MCF 10A (cell line): Measurements from ENCODE around the gene NR5A2. TPM values are rescaled to one million over a fixed set of nuclear protein-coding genes. Genes with fewer than 3 reads are reported as not detected.

Experiments used
- BruUV-seq: library from RNA; stranded (reverse); fragments of 400-500 nt; replicated peaks from 2 replicates; lab custom pipeline; 2021; lab: Mats Ljungman, UMichigan
- CTCF ChIA-PET: fragments of 300-600 bp; sonication (Branson Sonifier 250); formaldehyde crosslinking; extraction: SDS; loops from one replicate; lab custom pipeline; 2021; ENCODE audit warnings: antibody characterized with exemption, inconsistent platforms; lab: Yijun Ruan, JAX
- POLR2A ChIA-PET: fragments of 300-600, 350-650 bp; sonication (Branson Sonifier 250); formaldehyde crosslinking; extraction: SDS; loops from one replicate; lab custom pipeline; 2020; ENCODE audit warnings: antibody characterized with exemption, inconsistent platforms; lab: Yijun Ruan, JAX
- DNase-seq: peaks from one replicate; pipeline ENCODE4 v3.0.0-alpha.2; 2018; ENCODE audit not compliant: unreplicated experiment
- H3K27ac Mint-ChIP-seq: one replicate; pipeline ENCODE4 v1.8.0; 2022; ENCODE audit warnings: mild to moderate bottlenecking, low read depth, mixed read lengths; ENCODE audit not compliant: unreplicated experiment
- H3K27me3 Mint-ChIP-seq: one replicate; pipeline ENCODE4 v1.8.0; 2022; ENCODE audit warnings: mixed read lengths; ENCODE audit not compliant: insufficient read depth, unreplicated experiment
- H3K36me3 Mint-ChIP-seq: one replicate; pipeline ENCODE4 v1.8.0; 2022; ENCODE audit warnings: mild to moderate bottlenecking, moderate library complexity, mixed read lengths; ENCODE audit not compliant: insufficient read depth, unreplicated experiment
- H3K4me1 Mint-ChIP-seq: one replicate; pipeline ENCODE4 v1.8.0; 2022; ENCODE audit warnings: mixed read lengths; ENCODE audit not compliant: insufficient read depth, unreplicated experiment
- H3K4me3 Mint-ChIP-seq: one replicate; pipeline ENCODE4 v1.8.0; 2022; ENCODE audit warnings: mild to moderate bottlenecking, moderate library complexity, mixed read lengths; ENCODE audit not compliant: unreplicated experiment
- H3K9me3 Mint-ChIP-seq: one replicate; pipeline ENCODE4 v1.8.0; 2022; ENCODE audit warnings: mixed read lengths; ENCODE audit not compliant: unreplicated experiment
- intact Hi-C: fragments of 100-400 bp; cut with micrococcal nuclease; formaldehyde crosslinking; loops from 2 replicates; pipeline ENCODE4 v1.14.1; 2022
- total RNA-seq: library from RNA; stranded (reverse); gene quantifications from 2 replicates; pipeline ENCODE4 v1.2.3, GENCODE V29; 2022
- TF ChIP-seq, protein P1 (sequence below): fragments of 200-600 bp; IDR thresholded peaks from one replicate; pipeline ENCODE4 v1.8.0; 2022; ENCODE audit warnings: antibody characterized with exemption, mild to moderate bottlenecking; ENCODE audit not compliant: unreplicated experiment

Gene NR5A2
- total RNA-seq, 1 experiment from 2014 or later = 0.09 TPM

DNA sequence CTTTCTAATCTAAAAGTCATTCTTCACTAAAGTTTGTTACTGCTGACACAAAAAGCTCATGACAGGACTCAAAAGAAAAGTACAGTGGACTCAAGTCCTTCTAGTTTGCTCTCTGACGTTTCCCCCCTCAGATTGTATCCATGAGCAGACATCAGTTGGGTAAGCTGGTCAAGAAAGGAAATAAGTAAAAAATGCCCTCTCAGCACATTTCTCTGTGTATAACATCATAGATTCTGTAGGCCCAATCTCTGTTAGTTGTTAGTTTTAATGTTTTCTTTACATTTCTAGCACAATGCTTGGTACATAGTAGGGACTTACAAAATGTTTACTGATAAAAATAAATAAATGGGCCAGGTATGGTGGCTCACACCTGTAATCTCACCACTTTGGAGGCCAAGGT lies 96.8 kb downstream of the NR5A2 start:
- POLR2A ChIA-PET = interaction anchor here (0.7 kb wide), 1 partner anchor 69 kb away, joined by 3 read pairs; no protein-coding TSS in a partner anchor
- TF ChIP-seq, protein P1, sequence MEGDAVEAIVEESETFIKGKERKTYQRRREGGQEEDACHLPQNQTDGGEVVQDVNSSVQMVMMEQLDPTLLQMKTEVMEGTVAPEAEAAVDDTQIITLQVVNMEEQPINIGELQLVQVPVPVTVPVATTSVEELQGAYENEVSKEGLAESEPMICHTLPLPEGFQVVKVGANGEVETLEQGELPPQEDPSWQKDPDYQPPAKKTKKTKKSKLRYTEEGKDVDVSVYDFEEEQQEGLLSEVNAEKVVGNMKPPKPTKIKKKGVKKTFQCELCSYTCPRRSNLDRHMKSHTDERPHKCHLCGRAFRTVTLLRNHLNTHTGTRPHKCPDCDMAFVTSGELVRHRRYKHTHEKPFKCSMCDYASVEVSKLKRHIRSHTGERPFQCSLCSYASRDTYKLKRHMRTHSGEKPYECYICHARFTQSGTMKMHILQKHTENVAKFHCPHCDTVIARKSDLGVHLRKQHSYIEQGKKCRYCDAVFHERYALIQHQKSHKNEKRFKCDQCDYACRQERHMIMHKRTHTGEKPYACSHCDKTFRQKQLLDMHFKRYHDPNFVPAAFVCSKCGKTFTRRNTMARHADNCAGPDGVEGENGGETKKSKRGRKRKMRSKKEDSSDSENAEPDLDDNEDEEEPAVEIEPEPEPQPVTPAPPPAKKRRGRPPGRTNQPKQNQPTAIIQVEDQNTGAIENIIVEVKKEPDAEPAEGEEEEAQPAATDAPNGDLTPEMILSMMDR = no peak

DNA sequence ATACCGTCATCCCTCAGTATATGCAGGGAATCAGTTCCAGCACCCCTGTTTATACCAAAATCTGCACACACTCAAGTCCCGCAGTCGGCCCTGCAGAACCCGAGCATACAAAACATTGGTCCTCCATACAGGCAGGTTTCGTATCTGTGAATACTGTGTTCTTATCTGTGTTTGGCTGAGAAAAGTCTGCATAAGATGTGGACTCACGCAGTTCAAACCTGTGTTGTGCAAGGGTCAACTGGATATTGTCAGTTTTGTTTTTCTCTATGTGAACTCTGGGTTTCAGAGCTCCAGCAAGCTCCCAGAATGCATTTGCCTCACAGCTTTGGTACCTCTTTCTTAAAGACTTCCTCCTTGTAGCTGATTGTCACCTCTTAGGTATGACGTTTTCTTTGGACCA lies 100.6 kb downstream of the NR5A2 start:
- H3K9me3 Mint-ChIP-seq = no peaks in the 10 kb centered on the region
- H3K27me3 Mint-ChIP-seq = no peaks in the 10 kb centered on the region
- no peak overlapping the region for H3K4me3 Mint-ChIP-seq
- POLR2A ChIA-PET = no interaction called here
- DNase-seq = no peak
- H3K36me3 Mint-ChIP-seq = no peaks in the 10 kb centered on the region
- intact Hi-C loops = no loop called here
- H3K4me1 Mint-ChIP-seq = no peaks in the 10 kb centered on the region
- CTCF ChIA-PET = interaction anchor here (0.5 to 3.1 kb wide), 8 partner anchors 11 to 451 kb away, joined by 3 to 14 read pairs (median 4); no protein-coding TSS in a partner anchor
- no TSS peak for BruUV-seq
- TF ChIP-seq, protein P1 = no peak
- no peak overlapping the region for H3K27ac Mint-ChIP-seq

More for the DNA sequence above, 96.8 kb downstream of the NR5A2 start:
- BruUV-seq = no TSS peak
- Mint-ChIP-seq H3K36me3 (no peaks in the 10 kb centered on the region), H3K4me3 (no peak overlapping the region), H3K9me3 (no peaks in the 10 kb centered on the region), H3K27me3 (no peaks in the 10 kb centered on the region), H3K27ac (no peak overlapping the region), H3K4me1 (no peaks in the 10 kb centered on the region)
- CTCF ChIA-PET = interaction anchor here (1.6 kb wide), 1 partner anchor 15 kb away, joined by 5 read pairs; no protein-coding TSS in a partner anchor
- no peak for DNase-seq
- intact Hi-C loops = no loop called here

DNA sequence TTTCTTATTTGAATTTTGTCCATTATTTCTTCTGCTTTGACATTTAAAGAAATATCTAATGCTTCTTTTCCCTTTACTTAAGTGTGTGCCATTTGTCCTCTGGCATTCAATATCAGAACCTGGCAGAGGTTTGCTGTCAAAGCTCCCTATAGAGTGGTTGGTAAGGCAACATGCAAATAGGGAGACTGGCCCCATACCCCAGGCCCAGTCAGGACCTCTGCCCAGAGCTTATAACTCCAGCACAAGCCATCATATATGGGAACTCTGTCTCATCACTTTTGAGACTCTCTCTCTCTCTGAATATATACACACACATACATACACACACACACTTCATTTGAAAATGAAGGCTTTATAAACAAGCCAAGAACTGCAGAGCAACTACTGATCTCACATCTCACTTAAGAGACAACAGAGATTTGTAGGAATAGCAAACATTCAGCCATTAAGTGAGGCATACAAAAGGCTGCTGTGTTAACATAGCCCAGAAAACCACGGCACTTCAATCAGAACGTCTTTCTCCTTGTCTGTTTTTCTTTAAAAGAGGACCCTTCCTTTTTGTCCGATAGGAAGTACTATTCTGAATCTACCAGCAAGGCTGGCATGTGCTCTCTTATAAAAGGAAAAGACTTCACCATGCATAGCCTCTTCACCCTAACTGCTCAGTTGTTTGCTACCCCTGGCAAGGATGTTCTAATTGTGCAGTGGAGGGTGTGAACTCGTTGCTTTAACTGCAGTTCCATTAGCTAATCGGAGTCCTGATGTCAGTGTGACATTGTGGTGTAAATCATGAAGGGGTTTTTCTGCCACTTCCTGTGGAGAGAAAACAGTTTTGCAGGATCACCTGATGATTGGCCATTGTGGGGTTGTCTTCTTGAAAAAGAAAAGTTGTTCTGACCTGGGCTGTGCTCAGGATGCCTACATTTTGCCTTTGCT lies 101.7 kb downstream of the NR5A2 start:
- no TSS peak for BruUV-seq
- Mint-ChIP-seq H3K27me3 (no peaks in the 10 kb centered on the region), H3K36me3 (no peaks in the 10 kb centered on the region), H3K4me1 (peaks cover 3% of the 10 kb centered on the region), H3K9me3 (no peaks in the 10 kb centered on the region), H3K27ac (no peak overlapping the region), H3K4me3 (no peak overlapping the region)
- DNase-seq = no peak
- TF ChIP-seq, protein P1 = no peak
- ChIA-PET POLR2A (no interaction called here), CTCF (interaction anchor here (0.5 to 3.1 kb wide), 6 partner anchors 10 to 445 kb away, joined by 3 to 14 read pairs (median 4); no protein-coding TSS in a partner anchor)
- intact Hi-C loops = no loop called here

DNA sequence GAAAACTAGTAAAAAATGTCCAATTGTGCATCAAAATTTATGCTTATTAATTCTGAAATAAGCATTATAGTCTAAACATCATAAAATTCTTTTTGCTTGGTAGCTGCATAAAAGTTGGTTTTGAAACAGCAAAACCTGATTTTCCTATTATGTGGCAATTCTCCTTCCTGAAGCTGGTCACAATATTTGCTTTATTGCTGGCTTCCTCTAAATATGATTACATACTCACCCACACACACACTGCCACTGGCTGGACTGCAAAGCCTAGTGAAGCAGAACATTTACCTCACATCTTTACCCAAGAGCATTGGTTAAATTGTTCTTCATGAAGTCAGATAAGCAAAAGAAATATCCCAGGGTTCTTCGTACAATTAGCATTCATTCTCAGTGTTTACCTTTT lies 103.0 kb downstream of the NR5A2 start:
- no peak for DNase-seq
- no peak overlapping the region for H3K27ac Mint-ChIP-seq
- no peak overlapping the region for H3K4me3 Mint-ChIP-seq
- intact Hi-C loops = no loop called here
- CTCF ChIA-PET = no interaction called here
- H3K9me3 Mint-ChIP-seq = no peaks in the 10 kb centered on the region
- POLR2A ChIA-PET = no interaction called here
- no TSS peak for BruUV-seq
- peaks cover 6% of the 10 kb centered on the region for H3K4me1 Mint-ChIP-seq
- H3K27me3 Mint-ChIP-seq = no peaks in the 10 kb centered on the region
- no peaks in the 10 kb centered on the region for H3K36me3 Mint-ChIP-seq
- TF ChIP-seq, protein P1 = no peak
